NB4 (cell line): ENCODE results near the gene KCNQ4.
A peak's percentile ranks its signal among the peaks of the same experiment; 100 is the strongest.

ENCODE experiments used
- DNase-seq: peaks from one replicate; pipeline ENCODE4 v3.0.0; 2010; ENCODE audit warnings: low read depth
- H3K4me3 ChIP-seq: one replicate; pipeline ENCODE4 v1.5.1; 2011; ENCODE audit warnings: mild to moderate bottlenecking, low read depth, low read length, moderate library complexity
- MYC ChIP-seq: IDR thresholded peaks from 2 replicates; pipeline ENCODE4 v1.6.1; 2011; ENCODE audit warnings: low read depth, low read length
- POLR2A ChIP-seq: IDR thresholded peaks from 2 replicates; pipeline ENCODE4 v1.6.1; 2011; ENCODE audit warnings: mild to moderate bottlenecking; ENCODE audit not compliant: insufficient read length; ENCODE audit errors: extremely low read depth
- TF ChIP-seq, protein P1 (sequence below): IDR thresholded peaks from 2 replicates; pipeline ENCODE4 v1.6.1; 2011; ENCODE audit warnings: low read depth, low read length
- TF ChIP-seq, protein P2 (sequence below): IDR thresholded peaks from one replicate; pipeline ENCODE4 v1.5.1; 2012; ENCODE audit warnings: low read depth, low read length

KCNQ4 gene

DNA sequence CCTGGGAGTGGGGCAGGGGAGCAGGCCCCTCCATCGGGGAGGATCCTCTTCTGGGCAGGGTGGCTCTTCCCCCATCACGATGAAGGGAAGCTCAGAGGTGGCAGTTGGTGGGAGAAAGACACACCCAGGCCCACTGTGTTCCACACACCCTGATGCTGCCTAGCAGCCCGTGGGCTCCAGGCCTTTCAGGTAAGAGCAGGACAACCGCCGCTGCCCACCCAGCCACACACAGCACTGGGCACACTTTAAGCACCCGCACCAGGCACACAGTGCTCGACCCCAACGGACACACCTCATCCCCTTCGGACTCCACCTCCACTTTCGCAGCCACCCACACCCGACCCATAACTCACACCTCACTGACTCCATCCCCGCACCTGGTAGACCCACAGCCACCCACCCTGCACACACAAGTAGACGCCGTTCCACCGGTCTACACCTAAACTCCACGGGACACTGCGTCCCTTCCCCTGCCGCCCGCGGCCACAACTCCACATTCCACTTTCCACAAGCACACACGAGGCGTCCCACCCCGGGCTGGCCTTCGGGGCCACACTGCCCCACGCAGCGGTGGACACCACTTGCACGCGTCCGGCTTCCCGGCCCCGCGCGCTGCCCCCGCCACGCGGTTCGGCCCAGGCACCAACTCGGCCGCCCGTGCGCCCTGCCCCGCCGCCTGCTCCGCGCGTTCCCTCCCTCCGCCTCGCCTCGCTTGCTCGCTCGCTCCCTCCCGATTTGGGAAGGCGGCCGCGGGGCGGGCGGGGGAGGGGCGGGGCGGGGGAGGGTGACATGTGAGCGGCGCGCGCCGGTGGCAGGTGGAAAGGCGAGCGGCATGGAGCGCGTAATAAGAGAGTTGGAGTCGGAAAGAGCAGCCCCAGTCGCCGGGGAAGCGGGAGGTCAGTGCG, at the start of gene KCNQ4:
KCNQ4 (plus strand) TSS at position 787 of the 905 bp plus-strand sequence. CDS start 307 bp downstream, outside the sequence.
- no peak within 1 kb of the TSS for H3K4me3 ChIP-seq
- TF ChIP-seq, protein P1, sequence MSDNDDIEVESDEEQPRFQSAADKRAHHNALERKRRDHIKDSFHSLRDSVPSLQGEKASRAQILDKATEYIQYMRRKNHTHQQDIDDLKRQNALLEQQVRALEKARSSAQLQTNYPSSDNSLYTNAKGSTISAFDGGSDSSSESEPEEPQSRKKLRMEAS, result no peak
- TF ChIP-seq, protein P2, sequence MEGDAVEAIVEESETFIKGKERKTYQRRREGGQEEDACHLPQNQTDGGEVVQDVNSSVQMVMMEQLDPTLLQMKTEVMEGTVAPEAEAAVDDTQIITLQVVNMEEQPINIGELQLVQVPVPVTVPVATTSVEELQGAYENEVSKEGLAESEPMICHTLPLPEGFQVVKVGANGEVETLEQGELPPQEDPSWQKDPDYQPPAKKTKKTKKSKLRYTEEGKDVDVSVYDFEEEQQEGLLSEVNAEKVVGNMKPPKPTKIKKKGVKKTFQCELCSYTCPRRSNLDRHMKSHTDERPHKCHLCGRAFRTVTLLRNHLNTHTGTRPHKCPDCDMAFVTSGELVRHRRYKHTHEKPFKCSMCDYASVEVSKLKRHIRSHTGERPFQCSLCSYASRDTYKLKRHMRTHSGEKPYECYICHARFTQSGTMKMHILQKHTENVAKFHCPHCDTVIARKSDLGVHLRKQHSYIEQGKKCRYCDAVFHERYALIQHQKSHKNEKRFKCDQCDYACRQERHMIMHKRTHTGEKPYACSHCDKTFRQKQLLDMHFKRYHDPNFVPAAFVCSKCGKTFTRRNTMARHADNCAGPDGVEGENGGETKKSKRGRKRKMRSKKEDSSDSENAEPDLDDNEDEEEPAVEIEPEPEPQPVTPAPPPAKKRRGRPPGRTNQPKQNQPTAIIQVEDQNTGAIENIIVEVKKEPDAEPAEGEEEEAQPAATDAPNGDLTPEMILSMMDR, result no peak
- TF ChIP-seq MYC (no peak), POLR2A (no peak)
- peak; percentile 45 for DNase-seq

DNA sequence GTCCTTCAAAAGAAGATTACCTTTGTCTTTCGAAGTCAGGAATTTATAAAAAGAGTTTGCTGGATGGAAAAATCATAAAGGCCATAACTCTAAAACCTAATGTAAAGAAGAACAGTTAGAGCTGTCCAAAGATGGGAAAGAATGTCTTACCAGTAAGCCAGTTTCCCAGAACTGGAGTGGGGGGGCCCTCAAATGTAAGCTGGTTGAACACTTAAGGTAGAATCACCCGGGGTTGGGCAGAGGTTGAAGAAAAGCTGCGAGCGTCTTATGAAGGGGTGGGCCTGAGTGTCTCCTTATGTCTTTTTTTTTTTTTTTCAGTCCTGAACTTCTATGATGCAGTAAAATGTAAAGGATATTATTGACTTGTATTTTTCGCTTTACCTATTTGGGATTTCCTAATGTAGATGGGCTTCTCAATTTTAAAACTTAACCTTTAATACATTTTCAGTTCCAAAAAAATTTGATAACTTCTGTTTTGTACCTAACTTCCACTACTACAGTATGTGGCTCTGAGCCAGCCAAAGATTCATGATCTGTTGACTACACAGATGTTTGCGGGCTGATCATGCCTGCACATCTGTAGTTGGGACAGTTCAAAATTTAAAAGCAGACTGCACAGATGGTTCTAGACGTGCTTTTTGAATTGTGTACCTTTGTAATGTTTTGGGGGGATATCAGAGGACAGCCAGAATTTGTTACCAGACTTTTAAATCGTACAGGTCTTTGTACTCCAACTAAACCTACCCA, 48.5 kb upstream of the KCNQ4 start:
- H3K4me3 ChIP-seq, result no peak overlapping the region
- TF ChIP-seq, protein P1, result no peak
- TF ChIP-seq POLR2A (no peak), MYC (no peak)
- TF ChIP-seq, protein P2, result no peak
- DNase-seq, result no peak

DNA sequence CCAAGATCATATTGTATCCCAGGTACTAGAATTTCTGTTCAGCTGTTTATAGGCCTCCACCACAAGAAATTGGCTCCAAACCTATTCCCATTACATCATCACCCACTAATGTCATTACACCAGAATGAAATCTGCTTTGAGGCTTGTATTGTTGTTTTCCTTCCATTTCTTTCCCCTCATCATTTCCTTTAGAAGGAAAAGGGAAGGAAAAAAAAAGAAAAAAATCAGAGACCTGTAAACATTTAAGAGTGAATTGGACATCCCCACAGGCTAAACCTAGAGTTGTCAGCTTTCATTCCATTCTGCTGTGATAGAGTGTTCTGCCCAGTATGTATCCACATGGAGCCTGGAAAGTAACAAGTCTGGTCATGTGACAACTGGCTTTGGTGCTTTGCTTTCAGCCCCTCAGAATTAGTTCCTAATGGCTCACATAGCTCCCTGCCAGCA, 47.5 kb upstream of the KCNQ4 start:
- DNase-seq, result no peak
- no peak overlapping the region for H3K4me3 ChIP-seq
- TF ChIP-seq POLR2A (no peak), MYC (no peak)
- TF ChIP-seq, protein P2, result no peak
- TF ChIP-seq, protein P1, result no peak

DNA sequence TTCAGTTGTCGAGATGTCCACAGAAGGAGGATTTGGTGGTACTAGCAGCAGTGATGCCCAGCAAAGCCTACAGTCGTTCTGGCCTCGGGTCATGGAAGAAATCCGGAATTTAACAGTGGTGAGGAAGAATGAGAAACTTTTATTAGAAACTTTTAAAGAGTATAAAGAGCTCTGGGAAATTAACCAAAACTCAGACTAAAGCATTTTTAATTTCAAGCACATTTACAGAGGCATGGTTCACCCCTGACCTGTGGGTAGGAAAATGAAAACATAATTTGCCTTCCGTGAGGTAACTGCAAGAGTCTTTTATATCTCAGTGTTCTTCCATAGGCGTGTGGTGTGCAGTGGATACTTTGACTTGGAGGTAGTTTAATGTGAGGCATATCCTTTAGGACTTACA, 44.8 kb upstream of the KCNQ4 start:
- no peak for DNase-seq
- TF ChIP-seq POLR2A (no peak), MYC (no peak)
- TF ChIP-seq, protein P2, result no peak
- TF ChIP-seq, protein P1, result no peak
- no peak overlapping the region for H3K4me3 ChIP-seq

DNA sequence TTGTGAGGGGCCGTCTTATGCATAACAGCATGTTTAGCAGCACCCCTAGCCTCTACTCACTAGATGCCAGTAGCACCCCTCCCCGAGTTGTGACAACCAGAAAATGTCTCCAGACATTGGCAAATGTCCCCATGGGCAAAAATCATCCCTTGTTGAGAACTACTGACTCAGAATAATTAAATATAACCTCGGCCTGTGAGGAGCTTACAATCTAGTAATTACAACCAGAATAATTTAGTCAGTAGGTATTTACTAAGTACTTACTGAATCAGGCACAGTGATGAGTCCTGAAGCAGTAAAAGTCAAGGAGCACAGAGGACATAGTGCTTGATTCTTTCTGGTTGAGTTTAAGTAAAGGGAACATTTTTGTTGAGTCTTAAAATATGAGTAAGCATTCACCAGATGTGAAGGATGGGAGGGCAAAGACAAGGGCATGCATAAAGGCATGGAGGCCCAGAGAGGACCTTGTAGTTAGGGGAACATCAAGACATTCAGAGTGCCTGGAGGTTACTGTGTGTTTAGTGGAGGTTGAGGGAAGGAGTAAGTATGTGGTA, 44.1 kb upstream of the KCNQ4 start:
- no peak for DNase-seq
- TF ChIP-seq POLR2A (no peak), MYC (no peak)
- TF ChIP-seq, protein P2, result no peak
- TF ChIP-seq, protein P1, result no peak
- no peak overlapping the region for H3K4me3 ChIP-seq
